Epithelial cell of prostate (primary cell): Measurements from ENCODE around the gene FIGNL1.
"Not testable (repeated sequence)": the region's sequence is repeated elsewhere in the genome, so short reads cannot be mapped to it uniquely, and the experiment has no call there.

Source experiments
- DNase-seq: peaks from one replicate; pipeline ENCODE4 v3.0.0-alpha.2; 2011; ENCODE audit warnings: low read depth, low spot score
- H3K27ac ChIP-seq: fragments of 450-650 bp; 2 replicates; pipeline ENCODE4 v1.5.1; 2017; ENCODE audit warnings: mild to moderate bottlenecking

Gene FIGNL1

DNA sequence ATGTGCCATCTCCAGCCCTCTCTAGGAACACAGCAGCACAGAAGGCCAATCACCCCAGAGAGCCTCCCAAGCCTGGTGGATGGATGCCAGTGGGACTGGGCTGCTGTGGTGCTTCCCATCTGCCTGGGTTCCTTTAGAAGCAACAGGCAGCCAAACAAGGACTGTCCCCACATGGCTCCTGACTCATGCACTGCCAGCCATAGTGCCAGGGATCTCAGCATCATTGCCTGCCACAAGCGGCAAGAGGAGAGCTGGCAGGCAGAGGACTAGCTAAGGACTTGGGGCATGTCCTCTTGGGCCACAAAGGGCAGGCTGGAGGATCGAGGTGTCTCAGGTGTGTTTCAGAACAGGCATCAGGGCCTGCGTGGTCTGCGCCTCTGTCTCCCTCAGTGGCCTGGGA lies 23.4 kb upstream of the FIGNL1 start:
- no peak for DNase-seq
- H3K27ac ChIP-seq: no peak overlapping the region

- H3K27ac ChIP-seq: no peak overlapping the region
- DNase-seq: no peak
Observed at GRCh38 chr7:50472427-50472826, 22.3 kb upstream of the FIGNL1 start.

- no peak overlapping the region for H3K27ac ChIP-seq
- DNase-seq: no peak
Observed at GRCh38 chr7:50471970-50472369, 21.8 kb upstream of the FIGNL1 start.

DNA sequence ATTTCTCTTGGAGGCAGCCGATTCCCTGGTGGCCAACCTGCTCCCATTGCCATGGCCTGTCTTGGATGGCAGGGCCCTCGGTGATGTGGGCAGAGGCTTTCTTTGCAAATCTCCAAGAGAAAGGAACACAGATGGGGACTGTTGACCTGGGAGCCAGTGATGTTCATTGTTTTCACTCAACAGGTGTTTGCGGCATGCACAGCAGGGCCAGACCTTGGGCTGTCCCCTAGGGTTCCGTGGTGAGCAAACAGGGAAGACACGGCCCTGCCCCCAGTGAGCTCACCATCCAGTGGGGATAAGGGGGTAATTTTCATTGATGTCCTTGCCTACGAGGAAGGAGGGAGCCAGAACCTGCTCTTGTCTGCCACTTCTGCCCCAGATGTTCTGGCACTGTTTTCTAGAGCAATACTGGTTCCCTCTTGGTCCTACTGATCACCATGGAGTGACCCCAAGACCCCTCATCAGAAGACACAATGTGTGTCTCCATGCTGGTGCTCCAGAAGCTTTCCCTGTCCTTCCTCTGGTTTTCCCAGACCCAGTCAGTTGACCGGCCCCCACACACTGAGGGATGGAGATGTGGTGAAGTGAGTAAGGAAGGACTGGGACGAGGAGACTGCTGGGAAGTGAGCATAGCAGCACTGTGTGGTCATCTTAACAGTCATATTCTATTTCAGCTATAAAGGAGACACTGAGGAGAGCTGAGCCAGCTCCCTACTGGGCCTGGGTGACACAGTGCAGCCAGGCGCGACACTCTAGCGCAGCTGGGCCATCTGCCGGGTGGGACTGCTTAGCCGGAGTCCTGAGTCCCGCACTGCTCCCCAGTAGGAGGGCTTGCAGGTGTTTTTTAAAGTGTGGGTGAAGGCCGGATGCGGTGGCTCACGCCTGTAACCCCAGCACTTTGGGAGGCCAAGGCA lies 20.4 kb upstream of the FIGNL1 start:
- DNase-seq: no peak
- no peak overlapping the region for H3K27ac ChIP-seq

- no peak overlapping the region for H3K27ac ChIP-seq
- DNase-seq: no peak
Observed at GRCh38 chr7:50469181-50469580, 19.0 kb upstream of the FIGNL1 start.

GRCh38 chr7:50467817-50468610 lies 17.9 kb upstream of the FIGNL1 start:
- H3K27ac ChIP-seq: no peak overlapping the region
- DNase-seq: no peak

GRCh38 chr7:50466815-50467585 lies 16.9 kb upstream of the FIGNL1 start:
- no peak for DNase-seq
- H3K27ac ChIP-seq: no peak overlapping the region

DNA sequence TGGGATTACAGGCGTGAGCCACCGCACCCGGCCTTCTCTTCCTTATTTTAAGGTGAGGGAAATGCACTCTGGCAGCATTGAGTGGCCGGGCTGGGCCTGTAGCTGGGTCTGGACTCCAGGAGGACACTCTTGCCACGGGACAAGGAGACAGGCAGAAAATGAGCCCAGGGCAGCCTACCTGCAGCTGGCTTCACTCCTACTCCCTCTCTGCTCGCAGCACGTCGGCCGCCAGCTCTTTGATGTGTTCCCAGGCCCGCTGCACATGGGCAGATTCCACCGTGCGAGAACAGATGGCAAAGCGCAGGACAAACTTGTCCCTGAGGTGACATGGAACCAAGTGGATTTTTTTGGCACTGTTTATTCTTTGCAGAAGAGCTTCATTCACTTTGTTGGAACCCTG lies 12.9 kb upstream of the FIGNL1 start:
- H3K27ac ChIP-seq: no peak overlapping the region
- DNase-seq: no peak

GRCh38 chr7:50462361-50462760 lies 12.2 kb upstream of the FIGNL1 start:
- no peak overlapping the region for H3K27ac ChIP-seq
- no peak for DNase-seq

DNA sequence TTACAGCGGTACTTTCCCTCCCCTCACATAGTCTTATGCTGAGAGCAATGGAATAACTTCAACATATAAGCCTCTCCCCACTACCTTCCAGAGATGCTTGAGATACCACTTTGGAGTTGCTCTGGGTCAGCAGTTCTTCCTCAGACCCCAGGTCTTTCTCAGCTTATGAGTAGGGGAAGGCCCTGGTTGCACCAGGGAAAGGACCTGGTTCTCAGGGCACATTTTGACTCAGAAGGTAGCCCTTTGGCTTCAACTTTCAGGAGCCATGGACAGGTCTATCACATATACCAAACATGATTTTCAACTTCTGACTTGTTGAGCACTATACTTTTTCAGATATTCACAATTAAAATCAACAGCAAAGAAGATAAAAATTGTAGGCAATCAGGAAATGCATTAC lies 11.5 kb upstream of the FIGNL1 start:
- H3K27ac ChIP-seq: no peak overlapping the region
- no peak for DNase-seq

- not testable (repeated sequence) for DNase-seq, H3K27ac ChIP-seq
Observed at GRCh38 chr7:50459183-50459582, 9.0 kb upstream of the FIGNL1 start.

- DNase-seq, H3K27ac ChIP-seq: not testable (repeated sequence)
Observed at GRCh38 chr7:50458651-50459050, 8.5 kb upstream of the FIGNL1 start.

GRCh38 chr7:50456371-50457123 lies 6.4 kb upstream of the FIGNL1 start:
- DNase-seq: no peak
- no peak overlapping the region for H3K27ac ChIP-seq

DNA sequence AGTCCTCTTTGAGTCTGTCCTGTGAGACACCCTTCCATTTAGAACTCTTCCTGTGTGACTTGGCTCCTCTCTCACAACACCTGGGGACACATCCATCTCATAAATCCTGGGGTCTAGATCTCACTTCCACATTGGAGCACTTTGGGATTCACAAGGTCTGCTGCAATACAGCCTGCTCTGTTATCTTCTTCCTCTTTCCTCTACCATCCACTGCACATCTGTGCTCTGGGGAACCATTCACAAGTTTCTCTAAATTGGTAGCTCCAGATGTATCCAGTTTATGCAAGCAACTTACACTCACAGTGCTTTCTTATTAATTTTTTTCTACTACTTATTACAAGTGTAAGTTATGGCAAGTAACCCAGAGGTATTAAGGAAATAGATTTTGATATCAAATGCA lies 5.5 kb upstream of the FIGNL1 start:
- no peak overlapping the region for H3K27ac ChIP-seq
- no peak for DNase-seq

GRCh38 chr7:50454968-50455367 lies 4.8 kb upstream of the FIGNL1 start:
- no peak for DNase-seq
- H3K27ac ChIP-seq: no peak overlapping the region

- H3K27ac ChIP-seq: peak overlapping the region; percentile 59
- DNase-seq: no peak
Observed at GRCh38 chr7:50450590-50451032, 461 bp upstream of the FIGNL1 start.

DNA sequence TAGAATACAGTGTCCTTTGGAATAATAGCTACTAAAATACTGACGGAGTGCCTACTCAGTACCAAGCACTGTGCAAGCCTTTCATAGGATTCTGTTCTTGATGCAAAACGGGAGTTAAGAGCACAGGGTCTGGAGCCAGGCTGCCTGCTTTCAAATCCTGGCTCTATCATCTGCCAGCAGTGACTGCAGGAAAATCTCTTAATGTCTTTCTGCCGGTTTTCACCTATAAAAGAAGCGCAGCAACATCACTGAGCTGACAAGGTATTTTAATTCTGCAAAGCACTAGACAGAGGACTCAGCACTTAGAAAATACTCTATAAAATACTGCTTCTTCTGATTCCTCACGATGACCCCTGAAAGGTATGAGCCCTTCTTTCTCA lies 659 bp downstream of the FIGNL1 start:
- H3K27ac ChIP-seq: peak overlapping the region; percentile 59
- DNase-seq: no peak

- DNase-seq: no peak
Observed at GRCh38 chr7:50448823-50449222, 1.3 kb downstream of the FIGNL1 start.

DNA sequence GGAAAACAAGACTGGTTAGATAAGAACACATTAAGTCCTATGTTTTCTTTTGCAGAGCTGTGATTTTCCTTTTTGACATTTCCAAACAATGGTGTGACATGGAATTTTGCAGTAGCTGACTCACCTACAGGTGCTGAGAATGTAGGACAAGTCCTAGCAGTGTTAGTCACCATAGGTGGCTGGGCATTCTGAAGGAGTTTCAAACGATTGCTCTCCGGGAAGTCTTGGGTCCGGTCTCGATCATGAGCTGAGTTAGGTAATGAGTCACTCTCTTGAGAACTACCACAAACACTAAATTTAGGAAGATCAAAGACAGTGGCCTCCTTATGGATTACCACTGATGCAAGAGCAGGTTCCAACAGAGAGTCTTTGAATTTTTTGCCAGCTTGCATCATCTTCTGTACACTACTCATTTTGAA lies 3.6 kb downstream of the FIGNL1 start:
- peak overlapping the region; percentile 78 for H3K27ac ChIP-seq
- peak; percentile 97 for DNase-seq

More at GRCh38 chr7:50448823-50449222, 1.3 kb downstream of the FIGNL1 start:
- H3K27ac ChIP-seq: no peak overlapping the region
